CD4-positive, alpha-beta T cell treated with Interleukin-6 for 4 hours (primary cell): ENCODE measurements around the gene MSH5.

Experiments
- DNase-seq: peaks from one replicate; pipeline ENCODE4 v3.0.0-alpha.2; 2020; ENCODE audit warnings: mixed read lengths

MSH5 gene

DNA sequence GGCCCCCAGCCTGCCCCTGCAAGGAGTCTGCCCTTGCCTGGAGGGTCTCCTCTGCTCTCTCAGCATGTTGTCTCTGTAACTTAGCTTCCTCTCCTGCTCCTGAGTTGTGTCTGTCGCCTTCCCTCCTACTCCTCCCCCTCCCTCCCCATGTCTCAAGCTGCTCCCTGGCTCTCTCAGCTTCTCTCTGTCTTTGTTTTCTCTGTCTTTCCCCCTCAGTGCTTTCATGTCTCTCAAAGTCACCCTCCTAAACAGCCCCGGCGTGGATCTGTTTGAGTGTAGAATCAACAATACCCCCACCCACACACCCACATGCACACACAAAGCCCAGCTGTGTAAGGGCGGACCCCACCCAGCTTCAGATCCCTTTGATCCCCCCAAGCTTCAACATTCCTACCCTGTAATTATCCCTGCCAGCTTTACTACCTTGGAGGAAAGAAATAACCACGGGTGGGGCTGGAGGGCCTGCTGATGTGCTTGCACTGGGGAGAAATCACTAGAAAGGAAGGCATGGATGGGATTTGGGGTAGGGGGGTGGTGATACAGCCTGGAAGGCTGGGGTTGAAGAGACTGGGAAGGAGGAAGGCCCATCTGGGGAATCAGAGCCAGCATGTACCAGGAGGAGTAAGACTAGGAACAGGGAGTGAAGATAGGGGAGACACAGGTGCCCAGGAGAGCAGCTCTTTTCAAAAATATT lies 25.7 kb upstream of the MSH5 start:
- DNase-seq = no peak

DNA sequence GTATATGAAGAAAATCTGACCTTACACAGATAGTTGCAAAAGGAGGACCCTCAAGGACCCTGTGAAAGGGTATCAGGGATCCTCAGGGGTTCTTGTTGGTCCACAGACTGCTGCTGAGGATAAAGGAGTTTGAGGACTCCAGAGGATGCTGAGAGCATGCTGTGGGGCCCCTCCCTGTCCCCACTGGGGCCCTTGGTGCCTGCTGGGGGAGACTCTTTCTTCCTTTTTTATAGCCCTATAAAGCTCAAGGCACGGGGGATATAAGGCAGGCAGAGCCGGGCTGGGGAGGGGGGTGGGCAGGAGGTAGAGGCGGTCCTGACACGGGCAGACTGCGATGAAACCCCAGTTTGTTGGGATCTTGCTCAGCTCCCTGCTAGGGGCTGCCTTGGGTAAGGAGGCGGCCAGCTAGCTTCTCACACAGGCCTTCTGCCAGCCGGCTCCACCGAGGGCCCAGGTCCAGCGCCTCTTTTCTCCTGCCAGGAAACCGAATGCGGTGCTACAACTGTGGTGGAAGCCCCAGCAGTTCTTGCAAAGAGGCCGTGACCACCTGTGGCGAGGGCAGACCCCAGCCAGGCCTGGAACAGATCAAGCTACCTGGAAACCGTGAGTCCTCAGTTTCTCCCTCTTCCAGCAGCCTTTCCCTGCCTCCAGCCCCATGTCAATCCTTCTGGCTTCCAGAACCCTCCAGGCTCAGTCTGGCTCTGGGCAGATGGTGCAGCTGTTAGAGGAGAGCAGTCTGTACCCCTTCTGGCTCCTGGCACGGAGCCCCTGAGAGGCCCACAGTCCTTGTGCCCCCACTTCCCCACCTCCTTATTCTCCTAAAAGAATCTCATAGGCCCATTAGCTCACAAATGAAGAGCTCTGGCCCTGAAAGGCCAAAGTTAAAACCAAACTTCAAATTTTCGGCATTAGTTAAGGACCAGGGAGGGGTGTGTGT lies 24.5 kb upstream of the MSH5 start, which contains the start of gene LY6G6D:
Gene LY6G6D, plus strand, starts transcription at position 327 of the 937 bp plus-strand sequence. Its CDS starts 8 bp downstream, at position 335.
- no peak for DNase-seq

- DNase-seq = no peak
Measured at GRCh38 chr6:31717499-31718222, 22.1 kb upstream of the MSH5 start.

DNA sequence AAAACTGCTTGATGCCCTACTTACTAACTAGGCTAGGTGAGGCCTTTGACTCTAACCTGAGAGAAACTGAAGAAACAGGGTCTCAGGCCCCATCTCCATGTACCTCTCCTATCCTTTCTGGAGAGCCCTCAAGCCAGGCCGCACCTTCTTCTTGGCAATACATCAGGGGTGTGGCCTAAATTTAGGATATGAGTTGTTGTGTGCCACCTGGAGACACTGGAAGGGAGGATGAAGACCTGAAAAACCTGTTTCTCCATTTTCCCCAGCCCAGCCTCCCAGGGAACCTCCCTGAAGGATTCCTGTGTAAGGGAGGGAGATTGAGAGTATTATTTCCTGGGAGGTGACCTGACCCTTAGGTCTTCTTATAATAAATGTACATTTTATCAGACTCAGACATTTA lies 21.5 kb upstream of the MSH5 start:
- no peak for DNase-seq

DNA sequence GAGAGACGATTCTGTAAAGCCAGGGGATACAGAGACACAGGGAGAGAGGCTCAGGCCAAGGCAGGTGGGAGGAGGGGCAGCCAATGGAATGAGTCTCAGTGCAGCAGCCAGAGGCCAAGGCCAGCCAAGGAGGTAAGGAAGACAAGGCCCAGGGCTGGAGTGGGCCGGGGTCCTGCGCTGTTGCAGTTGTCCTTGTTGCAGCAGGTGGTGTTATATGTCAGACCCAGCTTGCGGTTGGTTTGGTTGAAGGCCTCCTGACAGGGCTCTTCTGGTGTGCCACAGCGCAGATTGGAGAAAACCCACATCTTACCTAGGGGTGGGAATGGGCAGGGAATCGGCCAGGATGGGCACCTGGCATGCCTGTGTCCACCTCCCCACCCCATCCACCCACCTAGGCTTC lies 20.8 kb upstream of the MSH5 start:
- no peak for DNase-seq

DNA sequence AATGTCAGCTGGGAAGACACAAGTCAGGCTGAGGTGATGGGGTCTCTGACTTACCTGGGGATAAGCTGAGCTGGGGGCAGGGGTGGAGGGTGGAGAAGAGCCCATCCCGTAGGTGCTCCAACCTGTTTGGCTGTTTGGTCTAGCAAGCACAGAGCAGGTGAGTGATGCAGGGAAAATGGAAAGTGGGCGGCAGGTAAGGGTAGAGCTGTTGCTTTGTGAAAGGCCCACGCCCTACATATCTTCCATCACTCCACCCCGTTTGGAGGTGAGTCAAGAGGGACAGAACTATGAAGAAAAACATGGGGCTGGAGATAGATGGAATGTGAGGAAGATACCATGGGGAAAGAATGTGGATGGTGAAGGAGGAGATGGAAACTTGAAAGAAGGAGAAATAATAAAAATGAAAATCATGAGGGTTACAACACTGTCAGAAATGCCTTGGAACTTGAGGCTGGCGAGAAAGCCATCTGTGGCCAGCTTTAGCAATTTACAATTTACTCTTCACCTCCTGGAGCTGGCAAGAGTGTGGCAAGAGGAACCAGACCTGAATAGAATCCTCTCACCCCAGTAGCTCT lies 19.5 kb upstream of the MSH5 start:
- DNase-seq = no peak

DNA sequence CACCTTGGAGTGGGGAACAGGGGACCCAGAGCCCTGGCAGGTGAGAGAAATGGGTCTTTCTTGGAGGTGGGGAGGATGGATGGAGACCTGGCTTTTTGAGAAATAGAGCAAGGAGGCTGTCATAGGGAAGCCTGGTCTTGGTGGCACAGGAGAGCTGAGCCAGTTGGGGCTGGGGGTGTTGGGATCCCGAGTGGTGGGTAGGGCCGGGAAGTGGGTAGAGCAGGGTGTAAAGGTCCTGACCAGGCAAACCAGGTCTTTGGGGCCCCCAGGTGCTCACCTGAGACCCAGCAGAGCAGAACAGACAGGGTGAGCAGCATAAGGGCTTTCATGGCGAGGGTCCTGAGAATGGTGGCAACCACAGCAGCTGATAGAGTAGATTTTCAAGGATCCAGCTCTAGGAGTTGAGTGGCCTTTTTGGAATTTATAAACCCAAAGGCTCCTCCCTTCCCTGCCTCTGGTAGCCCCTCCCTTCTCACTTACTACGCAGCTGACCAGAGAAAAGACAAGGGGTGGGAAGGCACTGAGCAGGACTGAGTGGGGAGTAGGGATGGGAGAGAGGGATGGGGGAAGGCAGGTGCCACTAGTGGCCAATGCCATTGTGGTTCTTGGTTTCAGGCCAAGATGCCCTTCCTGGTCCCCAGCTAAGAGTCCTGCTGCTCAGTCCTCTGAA lies 18.3 kb upstream of the MSH5 start, which contains the start of gene LY6G6C:
Gene LY6G6C, minus strand, starts transcription at position 396 of the 670 bp plus-strand sequence. Its CDS starts 67 bp downstream, at position 329.
- no peak for DNase-seq

GRCh38 chr6:31722173-31722572 lies 17.6 kb upstream of the MSH5 start:
- no peak for DNase-seq

DNA sequence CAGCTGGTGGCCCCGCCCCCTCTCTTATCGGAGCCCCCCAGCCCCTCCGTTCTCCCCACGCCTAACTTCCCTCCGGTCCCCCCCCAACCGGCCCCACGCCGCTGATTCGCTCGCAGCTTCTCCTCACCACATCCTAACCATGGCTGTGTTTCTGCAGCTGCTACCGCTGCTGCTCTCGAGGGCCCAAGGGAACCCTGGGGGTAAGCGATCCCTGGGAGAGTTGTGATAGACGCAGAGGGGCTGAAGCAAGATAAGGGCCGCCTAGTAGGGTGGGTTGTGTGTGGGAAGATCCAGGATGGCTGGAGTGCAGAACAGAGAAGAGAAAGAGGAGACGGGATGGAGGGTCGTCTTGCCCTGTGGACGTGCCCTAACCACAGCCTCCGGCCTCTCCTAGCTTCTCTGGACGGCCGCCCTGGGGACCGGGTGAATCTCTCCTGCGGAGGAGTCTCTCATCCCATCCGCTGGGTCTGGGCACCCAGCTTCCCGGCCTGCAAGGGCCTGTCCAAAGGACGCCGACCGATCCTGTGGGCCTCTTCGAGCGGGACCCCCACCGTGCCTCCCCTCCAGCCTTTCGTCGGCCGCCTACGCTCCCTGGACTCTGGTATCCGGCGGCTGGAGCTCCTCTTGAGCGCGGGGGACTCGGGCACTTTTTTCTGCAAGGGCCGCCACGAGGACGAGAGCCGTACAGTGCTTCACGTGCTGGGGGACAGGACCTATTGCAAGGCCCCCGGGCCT lies 16.4 kb upstream of the MSH5 start, which contains the start of gene MPIG6B:
Gene MPIG6B, plus strand, starts transcription at position 129 of the 735 bp plus-strand sequence. Its CDS starts 11 bp downstream, at position 140.
- DNase-seq = no peak

DNA sequence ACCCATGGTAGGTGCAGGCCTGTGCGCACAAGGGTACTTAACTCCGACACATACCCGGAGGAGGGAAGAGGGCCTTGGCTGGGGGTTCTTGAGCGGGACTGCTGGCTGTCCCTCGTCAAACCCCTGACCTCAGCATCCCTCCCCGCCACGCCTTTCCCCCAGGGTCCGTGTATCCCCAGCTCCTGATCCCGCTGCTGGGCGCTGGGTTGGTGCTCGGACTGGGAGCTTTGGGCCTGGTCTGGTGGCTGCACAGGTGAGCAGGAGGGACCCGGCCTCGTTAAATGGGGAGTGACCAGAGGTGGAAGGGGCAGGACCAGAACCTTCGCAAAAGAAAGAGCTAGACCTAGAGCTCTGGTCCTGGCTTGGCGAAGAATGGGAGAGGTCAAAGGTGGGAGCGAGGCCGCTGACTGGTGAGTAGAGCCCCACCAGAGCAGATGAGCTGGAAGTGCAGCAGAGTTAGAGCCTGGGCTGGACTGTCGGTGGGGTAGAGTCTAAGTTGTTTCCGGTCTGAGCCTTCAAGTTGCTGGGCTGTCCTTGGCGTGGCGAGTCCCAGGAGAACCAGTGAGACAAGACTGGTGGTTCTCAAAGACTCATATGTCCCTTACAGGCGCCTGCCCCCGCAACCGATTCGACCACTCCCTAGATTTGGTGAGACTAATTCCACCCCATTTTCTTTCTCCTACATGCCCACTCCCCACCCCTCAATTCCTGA lies 15.7 kb upstream of the MSH5 start:
- DNase-seq = no peak

- DNase-seq = no peak
Measured at GRCh38 chr6:31725502-31726350, 14.1 kb upstream of the MSH5 start.

DNA sequence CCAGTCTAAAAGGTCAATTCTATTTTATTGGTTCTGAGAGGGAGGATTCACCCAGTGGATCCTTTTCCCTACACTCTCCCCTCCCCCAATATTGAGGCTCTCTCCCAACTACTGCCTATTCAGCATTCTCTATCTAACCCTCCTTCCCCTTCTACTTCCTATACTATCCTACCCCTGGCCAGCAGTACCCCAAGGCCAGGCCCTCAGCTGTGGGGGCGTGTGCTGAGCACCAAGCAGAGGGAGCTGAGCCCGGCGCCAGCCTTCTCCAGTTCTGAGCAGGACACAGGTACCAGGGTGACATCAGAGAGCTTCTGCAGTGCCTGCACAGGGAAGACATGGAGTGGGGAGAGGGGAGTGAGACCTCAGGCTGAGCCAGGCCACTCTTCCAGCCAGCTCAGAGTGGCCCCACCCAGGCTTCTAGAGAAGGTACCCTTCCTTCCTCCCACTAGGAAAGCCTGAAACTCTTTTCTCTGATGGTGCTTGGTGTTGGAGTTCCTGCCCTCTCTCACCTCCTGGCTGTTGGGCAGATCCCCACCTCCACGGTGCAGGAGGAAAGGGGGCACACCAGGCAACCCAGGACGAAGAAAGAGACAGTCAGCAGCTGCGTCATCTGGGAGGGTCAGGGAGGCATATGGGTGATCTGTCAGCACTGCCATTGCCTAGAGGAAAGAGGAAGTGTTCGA lies 12.6 kb upstream of the MSH5 start:
- DNase-seq = peak; percentile 54

DNA sequence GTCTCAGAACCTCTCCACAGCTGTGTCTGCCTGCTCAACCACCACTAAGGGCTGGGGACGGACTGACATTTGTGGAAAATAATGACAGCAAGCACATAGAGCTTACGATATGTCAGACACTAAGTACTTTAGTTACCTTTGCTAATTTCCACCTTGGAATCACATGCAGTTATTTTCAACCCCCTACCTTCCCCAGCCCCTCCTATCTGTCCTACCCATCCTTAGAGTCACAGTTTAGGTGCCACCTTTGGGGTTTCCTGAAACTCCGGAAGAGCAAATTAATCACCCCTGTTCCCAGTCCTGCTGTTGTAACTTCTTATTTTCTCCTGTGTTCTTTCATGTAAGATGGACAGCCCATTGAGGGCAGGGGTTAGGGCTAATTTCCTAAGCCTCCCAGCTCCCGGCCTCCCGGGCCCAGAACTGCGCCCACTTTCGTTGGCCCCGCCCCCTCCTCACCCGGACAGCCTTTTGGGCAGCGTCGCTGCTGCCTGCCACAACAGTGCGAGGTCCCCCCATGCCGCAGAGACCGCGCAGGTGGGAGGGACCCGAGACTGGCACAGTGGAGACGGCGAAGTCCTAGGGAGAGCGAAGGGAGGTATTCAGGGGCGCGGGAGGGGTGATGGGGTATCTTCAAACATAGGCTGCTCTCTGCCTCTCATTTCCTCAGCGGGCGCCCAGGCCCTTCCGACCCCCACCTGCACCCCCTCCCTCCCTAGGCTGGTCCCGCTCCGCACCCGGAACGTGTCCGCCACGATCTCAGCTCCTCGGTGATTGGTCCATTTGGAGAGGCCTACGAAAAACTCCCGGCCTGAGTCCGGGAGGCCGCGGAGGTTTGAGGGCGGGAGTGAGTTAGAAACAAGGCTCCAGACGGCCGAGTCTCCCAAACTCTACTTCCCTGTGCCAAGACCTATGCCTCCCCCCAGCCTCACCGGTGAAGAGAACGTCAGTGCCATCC lies 11.8 kb upstream of the MSH5 start:
- DNase-seq = no peak

DNA sequence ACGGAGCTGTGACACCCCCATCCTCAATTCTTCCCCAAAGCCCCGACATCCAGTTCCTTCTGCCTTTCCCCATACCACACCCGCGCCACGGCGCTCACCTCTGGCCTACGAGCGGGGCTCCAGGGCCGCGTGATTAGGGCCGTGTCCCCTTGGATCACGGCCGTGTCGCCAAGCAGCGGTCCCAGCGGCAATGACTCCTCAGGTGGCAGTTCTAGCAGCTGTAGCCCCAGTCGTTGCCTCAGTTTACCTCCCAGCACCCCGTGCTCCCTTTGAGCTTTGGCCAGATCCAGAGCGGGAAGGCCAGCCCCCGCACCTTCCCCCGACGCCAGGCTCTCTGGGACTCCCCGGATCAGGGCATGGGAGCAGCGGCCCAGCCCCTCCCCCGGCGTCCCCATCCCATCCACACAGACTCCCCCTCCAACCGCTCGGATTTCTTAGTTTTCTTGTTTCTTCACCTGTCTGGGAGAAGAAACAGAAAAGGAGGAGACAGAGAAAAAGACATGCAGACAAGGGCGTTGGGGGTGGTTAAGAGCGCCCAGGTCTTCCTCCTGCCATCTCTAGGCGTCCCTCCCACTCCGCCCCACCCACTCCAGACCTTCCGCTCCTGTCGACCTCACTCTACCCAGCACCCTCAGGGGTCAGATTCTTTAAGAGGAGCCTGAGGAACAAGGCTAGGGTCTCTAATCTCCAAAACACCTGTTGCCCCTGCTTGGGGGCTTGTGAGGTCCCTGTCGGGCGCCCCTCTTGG lies 10.9 kb upstream of the MSH5 start, which contains the start of gene DDAH2:
Gene DDAH2, minus strand, starts transcription at position 533 of the 748 bp plus-strand sequence. Its CDS starts 138 bp downstream, at position 395.
- no peak for DNase-seq

- peak; percentile 89 for DNase-seq
Measured at GRCh38 chr6:31729515-31729978, 10.3 kb upstream of the MSH5 start.

DNA sequence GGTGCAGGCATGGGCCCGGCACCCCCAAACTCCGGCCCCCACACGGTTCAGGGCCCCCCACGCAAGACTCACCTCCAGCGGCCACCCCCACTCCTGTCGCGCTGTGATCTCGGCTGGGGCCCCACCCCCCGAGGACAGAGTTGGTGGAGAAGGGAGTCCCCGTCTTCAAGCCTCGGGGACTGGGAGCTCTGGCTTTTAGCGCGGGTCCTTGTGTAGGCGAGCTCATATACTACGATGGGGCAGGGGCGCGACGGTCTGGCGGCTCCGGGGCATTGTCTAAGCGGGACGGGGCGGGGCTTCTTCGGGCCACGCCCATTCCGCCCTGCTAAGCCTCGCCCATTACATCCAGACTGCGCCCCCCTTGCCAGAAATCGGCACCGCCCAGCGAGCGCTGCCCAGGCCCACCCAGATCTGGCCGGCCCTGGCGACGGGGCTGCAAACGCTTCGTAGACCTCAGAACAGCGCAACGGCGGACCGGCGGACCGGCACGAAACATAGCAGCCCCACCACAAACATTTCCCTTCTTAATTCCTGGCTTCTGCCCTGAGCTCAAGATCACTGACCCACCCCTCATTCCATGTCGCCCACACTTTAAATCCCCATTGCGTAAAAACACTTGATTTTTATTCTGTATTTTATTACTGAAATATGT lies 9.7 kb upstream of the MSH5 start:
- peak; percentile 74 for DNase-seq
